ENCODE data around the gene NAMPT. TPM values are rescaled to one million over a fixed set of nuclear protein-coding genes. Genes with fewer than 3 reads are reported as not detected.

Gene NAMPT
- total RNA-seq, 2 donors from 2014 or later, result 88.6 to 273 TPM

GRCh38 chr7:106257752-106258151, 27.0 kb downstream of the NAMPT start:
- no peaks in the 10 kb centered on the region for H3K9me3 ChIP-seq
- no peaks in the 10 kb centered on the region for H3K4me1 ChIP-seq
- no peak overlapping the region for H3K9ac ChIP-seq (ENCODE audit: low read depth in 2 of 2, low read length in 2 of 2)
- H3K36me3 ChIP-seq, result peaks cover 20% of the 10 kb centered on the region
- H3K27ac ChIP-seq, result no peak overlapping the region
- no peak for DNase-seq
- no peak overlapping the region for H3K4me3 ChIP-seq
- no peaks in the 10 kb centered on the region for H3K27me3 ChIP-seq
- TF ChIP-seq, protein P1, sequence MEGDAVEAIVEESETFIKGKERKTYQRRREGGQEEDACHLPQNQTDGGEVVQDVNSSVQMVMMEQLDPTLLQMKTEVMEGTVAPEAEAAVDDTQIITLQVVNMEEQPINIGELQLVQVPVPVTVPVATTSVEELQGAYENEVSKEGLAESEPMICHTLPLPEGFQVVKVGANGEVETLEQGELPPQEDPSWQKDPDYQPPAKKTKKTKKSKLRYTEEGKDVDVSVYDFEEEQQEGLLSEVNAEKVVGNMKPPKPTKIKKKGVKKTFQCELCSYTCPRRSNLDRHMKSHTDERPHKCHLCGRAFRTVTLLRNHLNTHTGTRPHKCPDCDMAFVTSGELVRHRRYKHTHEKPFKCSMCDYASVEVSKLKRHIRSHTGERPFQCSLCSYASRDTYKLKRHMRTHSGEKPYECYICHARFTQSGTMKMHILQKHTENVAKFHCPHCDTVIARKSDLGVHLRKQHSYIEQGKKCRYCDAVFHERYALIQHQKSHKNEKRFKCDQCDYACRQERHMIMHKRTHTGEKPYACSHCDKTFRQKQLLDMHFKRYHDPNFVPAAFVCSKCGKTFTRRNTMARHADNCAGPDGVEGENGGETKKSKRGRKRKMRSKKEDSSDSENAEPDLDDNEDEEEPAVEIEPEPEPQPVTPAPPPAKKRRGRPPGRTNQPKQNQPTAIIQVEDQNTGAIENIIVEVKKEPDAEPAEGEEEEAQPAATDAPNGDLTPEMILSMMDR (IDR thresholded peaks at IDR 0.05), result no peak
- intact Hi-C loops (cut with DNase I), result no loop called here

GRCh38 chr7:106256144-106256543, 28.6 kb downstream of the NAMPT start:
- H3K27me3 ChIP-seq, result no peaks in the 10 kb centered on the region
- H3K4me3 ChIP-seq, result no peak overlapping the region
- no peak for DNase-seq
- intact Hi-C loops (cut with DNase I), result no loop called here
- TF ChIP-seq, protein P1 (IDR thresholded peaks at IDR 0.05), result no peak
- no peak overlapping the region for H3K27ac ChIP-seq
- H3K36me3 ChIP-seq, result peaks cover 23% of the 10 kb centered on the region
- no peaks in the 10 kb centered on the region for H3K9me3 ChIP-seq
- H3K4me1 ChIP-seq, result no peaks in the 10 kb centered on the region
- no peak overlapping the region for H3K9ac ChIP-seq (ENCODE audit: low read depth in 2 of 2, low read length in 2 of 2)

DNA sequence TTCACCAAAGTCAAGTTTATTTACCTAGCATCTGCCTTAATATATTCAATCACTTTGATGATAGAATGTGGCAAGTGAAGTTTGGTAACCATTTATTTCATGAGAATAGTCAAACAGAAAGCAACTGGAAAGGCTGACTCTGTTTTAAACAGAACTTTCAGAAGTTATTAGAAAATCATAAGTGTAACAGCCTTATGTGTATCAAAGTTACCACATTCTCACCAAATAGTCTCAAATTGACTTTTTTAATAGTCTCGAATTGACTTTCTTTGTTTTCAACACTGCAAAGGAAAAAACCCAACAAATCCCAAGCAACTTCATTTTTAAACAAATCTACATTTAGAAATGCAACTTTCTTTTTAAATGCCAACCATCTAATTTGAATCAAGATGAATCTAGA, 29.5 kb downstream of the NAMPT start:
- intact Hi-C loops (cut with DNase I), result no loop called here
- TF ChIP-seq, protein P1 (IDR thresholded peaks at IDR 0.05), result no peak
- DNase-seq, result no peak
- H3K36me3 ChIP-seq, result peaks cover 23% of the 10 kb centered on the region
- no peaks in the 10 kb centered on the region for H3K4me1 ChIP-seq
- no peak overlapping the region for H3K4me3 ChIP-seq
- H3K9me3 ChIP-seq, result no peaks in the 10 kb centered on the region
- H3K27me3 ChIP-seq, result no peaks in the 10 kb centered on the region
- no peak overlapping the region for H3K9ac ChIP-seq (ENCODE audit: low read depth in 2 of 2, low read length in 2 of 2)
- H3K27ac ChIP-seq, result no peak overlapping the region

DNA sequence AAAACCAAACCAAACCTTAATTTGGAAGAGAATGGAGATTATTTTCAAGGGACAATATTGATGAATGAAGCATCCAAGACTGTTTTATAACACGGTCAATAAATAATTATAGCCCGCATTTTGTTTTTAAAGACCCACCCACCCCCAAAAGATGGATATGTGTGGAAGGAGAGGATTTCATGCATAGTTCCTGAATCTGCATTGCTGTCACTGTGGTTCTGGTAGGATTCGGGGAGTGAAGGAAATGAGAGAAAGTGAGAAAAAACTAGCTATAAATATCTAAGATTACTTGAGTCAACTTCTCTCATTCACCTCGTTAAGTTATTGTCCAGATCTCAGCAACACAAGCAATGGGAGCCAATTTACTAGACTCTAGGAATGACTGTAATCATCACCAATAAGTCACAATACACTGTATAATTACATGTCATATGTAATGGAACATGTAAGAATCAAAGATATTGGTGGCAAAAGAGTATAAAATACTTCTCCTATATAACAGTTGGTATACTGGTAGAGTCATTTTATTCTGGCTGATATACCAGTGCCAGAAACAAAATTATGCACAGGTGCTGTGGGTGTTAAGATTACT, 30.2 kb downstream of the NAMPT start:
- Histone ChIP-seq H3K9me3 (no peaks in the 10 kb centered on the region), H3K27ac (no peak overlapping the region), H3K9ac (ENCODE audit: low read depth in 2 of 2, low read length in 2 of 2) (no peak overlapping the region), H3K27me3 (no peaks in the 10 kb centered on the region), H3K4me1 (no peaks in the 10 kb centered on the region), H3K36me3 (peaks cover 23% of the 10 kb centered on the region), H3K4me3 (no peak overlapping the region)
- TF ChIP-seq, protein P1 (IDR thresholded peaks at IDR 0.05), result no peak
- intact Hi-C loops (cut with DNase I), result no loop called here
- no peak for DNase-seq

DNA sequence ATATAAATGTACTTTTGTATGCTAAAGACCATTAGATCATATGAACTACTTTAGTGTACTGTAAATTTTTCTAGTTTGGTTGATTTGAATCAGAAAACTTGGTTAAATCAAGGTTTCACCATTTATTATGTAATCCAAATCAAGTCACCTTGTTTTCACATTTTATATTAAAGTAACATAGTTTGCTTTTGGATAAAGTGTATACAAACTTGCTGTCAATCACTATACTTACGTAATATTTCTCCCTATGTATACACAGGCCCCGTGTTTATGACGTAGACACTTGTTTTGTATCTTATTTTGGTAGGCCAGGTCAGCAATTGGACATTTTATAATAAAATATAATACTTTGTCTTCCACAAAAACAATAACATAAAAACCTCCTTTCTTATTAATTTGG, 32.2 kb downstream of the NAMPT start:
- Histone ChIP-seq H3K4me1 (no peaks in the 10 kb centered on the region), H3K9ac (ENCODE audit: low read depth in 2 of 2, low read length in 2 of 2) (no peak overlapping the region), H3K27ac (no peak overlapping the region), H3K36me3 (peaks cover 15% of the 10 kb centered on the region), H3K9me3 (no peaks in the 10 kb centered on the region), H3K4me3 (no peak overlapping the region), H3K27me3 (no peaks in the 10 kb centered on the region)
- TF ChIP-seq, protein P1 (IDR thresholded peaks at IDR 0.05), result no peak
- intact Hi-C loops (cut with DNase I), result no loop called here
- no peak for DNase-seq
